HFFc6 (cell line): ENCODE results near the gene DNASE2B. TPM values are rescaled to one million over a fixed set of nuclear protein-coding genes. Genes with fewer than 3 reads are reported as not detected.

Experiments used
- DNase-seq: peaks from one replicate; pipeline ENCODE4 v3.0.0-alpha.2; 2018
- H3K27ac Mint-ChIP-seq: 2 replicates; pipeline ENCODE4 v1.8.0; 2020; ENCODE audit warnings: mild to moderate bottlenecking, mixed read lengths
- H3K27me3 Mint-ChIP-seq: 2 replicates; pipeline ENCODE4 v1.8.0; 2021; ENCODE audit warnings: mild to moderate bottlenecking, moderate library complexity, mixed read lengths; ENCODE audit not compliant: insufficient read depth
- H3K36me3 Mint-ChIP-seq: 2 replicates; pipeline ENCODE4 v1.8.0; 2021; ENCODE audit warnings: low read depth, mixed read lengths
- H3K4me1 Mint-ChIP-seq: 2 replicates; pipeline ENCODE4 v1.8.0; 2020; ENCODE audit warnings: low read depth, mixed read lengths
- H3K4me3 Mint-ChIP-seq: 2 replicates; pipeline ENCODE4 v1.8.0; 2020; ENCODE audit warnings: mild to moderate bottlenecking, moderate library complexity, mixed read lengths
- H3K9me3 Mint-ChIP-seq: 2 replicates; pipeline ENCODE4 v1.8.0; 2020; ENCODE audit warnings: mild to moderate bottlenecking, mixed read lengths
- total RNA-seq, 6 experiments: library from RNA; stranded (reverse); fragmentation: NEBNext Ultra II Directional; extraction: Animal tissue kit (Norgen Biotek cat#: 25700); gene quantifications; 2 replicates in 1 of 6; 3 replicates in 5 of 6; pipeline ENCODE4 v1.2.3, GENCODE V29; 2021
- TF ChIP-seq, protein P1 (sequence below): fragments of 200-600 bp; sonication (generic); IDR thresholded peaks from 2 replicates; pipeline ENCODE4 v1.5.0; 2021; ENCODE audit warnings: antibody characterized with exemption, mild to moderate bottlenecking

Gene DNASE2B
- total RNA-seq, 6 experiments from 2014 or later, result not detected

DNA sequence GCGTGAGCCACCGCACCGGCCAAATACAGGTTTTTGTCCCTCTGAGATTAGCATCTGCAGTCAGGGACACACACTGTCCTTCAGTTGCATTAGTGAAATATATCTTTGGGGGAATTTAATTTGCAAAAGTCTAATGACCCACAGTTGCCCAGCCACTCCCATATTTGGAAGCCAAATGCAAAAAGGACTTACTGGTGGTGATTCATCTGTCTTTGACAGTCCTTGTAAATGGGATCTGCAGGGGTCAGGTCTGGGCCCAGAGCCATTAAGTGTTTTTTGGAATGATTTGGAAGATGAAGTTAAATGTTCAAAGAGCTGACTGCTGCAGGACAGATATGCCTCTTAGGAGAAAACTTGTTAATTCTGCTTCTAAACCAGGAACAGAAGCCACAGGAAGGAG, 44.6 kb upstream of the DNASE2B start:
- DNase-seq, result peak; percentile 45
- no peak overlapping the region for H3K27ac Mint-ChIP-seq

DNA sequence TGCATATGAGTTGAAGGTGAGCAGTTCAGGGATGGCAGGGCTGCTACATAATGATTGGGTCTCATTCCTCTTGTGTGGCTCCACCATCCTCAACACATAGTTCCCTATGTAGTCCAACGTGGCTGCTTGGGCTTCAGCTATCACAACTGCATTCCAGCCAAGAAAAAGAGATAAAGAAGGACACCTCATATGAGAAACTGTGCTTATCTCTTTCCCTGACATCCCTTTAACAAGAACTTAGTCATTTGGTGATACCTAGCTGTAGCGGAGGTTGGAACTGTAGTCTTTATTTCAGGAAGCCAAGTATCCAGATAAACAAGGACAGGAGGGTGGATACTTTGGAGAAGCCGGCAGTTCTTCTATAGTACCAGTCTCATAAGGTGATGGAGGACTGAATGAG, 42.7 kb upstream of the DNASE2B start:
- DNase-seq, result no peak
- peaks cover 11% of the 10 kb centered on the region; the same call in 1 of the 2 replicates for H3K36me3 Mint-ChIP-seq
- TF ChIP-seq, protein P1, sequence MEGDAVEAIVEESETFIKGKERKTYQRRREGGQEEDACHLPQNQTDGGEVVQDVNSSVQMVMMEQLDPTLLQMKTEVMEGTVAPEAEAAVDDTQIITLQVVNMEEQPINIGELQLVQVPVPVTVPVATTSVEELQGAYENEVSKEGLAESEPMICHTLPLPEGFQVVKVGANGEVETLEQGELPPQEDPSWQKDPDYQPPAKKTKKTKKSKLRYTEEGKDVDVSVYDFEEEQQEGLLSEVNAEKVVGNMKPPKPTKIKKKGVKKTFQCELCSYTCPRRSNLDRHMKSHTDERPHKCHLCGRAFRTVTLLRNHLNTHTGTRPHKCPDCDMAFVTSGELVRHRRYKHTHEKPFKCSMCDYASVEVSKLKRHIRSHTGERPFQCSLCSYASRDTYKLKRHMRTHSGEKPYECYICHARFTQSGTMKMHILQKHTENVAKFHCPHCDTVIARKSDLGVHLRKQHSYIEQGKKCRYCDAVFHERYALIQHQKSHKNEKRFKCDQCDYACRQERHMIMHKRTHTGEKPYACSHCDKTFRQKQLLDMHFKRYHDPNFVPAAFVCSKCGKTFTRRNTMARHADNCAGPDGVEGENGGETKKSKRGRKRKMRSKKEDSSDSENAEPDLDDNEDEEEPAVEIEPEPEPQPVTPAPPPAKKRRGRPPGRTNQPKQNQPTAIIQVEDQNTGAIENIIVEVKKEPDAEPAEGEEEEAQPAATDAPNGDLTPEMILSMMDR, result no peak
- peaks cover 25% of the 10 kb centered on the region for H3K4me1 Mint-ChIP-seq
- H3K27ac Mint-ChIP-seq, result no peak overlapping the region
- no peaks in the 10 kb centered on the region for H3K27me3 Mint-ChIP-seq
- H3K4me3 Mint-ChIP-seq, result no peak overlapping the region
- no peaks in the 10 kb centered on the region for H3K9me3 Mint-ChIP-seq

More for the DNA sequence above, 44.6 kb upstream of the DNASE2B start:
- no peaks in the 10 kb centered on the region for H3K9me3 Mint-ChIP-seq
- H3K36me3 Mint-ChIP-seq, result peaks cover 11% of the 10 kb centered on the region; the same call in 1 of the 2 replicates
- peaks cover 25% of the 10 kb centered on the region for H3K4me1 Mint-ChIP-seq
- no peaks in the 10 kb centered on the region for H3K27me3 Mint-ChIP-seq
- TF ChIP-seq, protein P1, result no peak
- no peak overlapping the region for H3K4me3 Mint-ChIP-seq

DNA sequence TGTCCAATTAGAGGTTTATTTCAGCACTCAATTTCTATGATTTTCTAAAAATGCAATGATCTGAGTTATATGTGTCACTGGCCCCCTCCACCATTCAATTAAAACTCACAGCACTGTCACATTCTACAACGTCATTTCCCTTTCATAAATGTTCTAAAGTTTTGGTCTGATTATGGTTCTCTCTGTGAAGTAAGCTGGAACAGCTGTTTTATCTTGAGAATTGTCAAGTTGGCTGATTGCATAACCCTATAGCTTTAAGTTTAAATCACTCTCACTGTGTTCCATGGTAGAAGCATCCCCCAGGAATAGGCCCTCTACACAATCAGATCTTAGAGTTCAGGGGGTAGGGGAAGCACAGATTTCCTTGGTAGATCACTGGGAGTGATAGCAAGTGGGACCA, 41.4 kb upstream of the DNASE2B start:
- peaks cover 11% of the 10 kb centered on the region; the same call in 1 of the 2 replicates for H3K36me3 Mint-ChIP-seq
- no peak overlapping the region for H3K27ac Mint-ChIP-seq
- no peak for DNase-seq
- H3K27me3 Mint-ChIP-seq, result no peaks in the 10 kb centered on the region; the same call in 1 of the 2 replicates
- H3K9me3 Mint-ChIP-seq, result no peaks in the 10 kb centered on the region
- TF ChIP-seq, protein P1, result no peak
- H3K4me1 Mint-ChIP-seq, result peaks cover 31% of the 10 kb centered on the region
- no peak overlapping the region for H3K4me3 Mint-ChIP-seq

DNA sequence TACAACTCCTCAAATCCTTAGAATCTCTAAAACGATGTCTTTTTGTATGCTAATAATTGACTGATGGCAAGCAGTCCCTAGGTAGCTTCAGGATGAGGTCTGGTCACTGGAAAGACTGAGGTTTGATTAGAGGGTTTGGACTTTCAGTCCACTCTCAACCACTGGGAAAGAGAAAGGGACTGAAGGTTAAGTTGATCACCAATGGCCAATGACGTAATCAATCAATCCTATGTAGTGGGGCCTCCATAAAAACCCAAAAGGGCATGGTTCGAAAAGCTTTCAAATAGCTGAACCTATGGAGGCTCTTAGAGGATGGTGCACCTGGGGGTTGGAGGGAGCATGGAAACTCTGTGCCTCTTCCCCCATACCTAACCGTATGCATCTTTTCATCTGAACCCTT, 39.6 kb upstream of the DNASE2B start:
- Mint-ChIP-seq H3K4me1 (peaks cover 32% of the 10 kb centered on the region), H3K27ac (no peak overlapping the region), H3K27me3 (no peaks in the 10 kb centered on the region; the same call in 1 of the 2 replicates), H3K4me3 (no peak overlapping the region), H3K36me3 (peaks cover 11% of the 10 kb centered on the region; the same call in 1 of the 2 replicates), H3K9me3 (no peaks in the 10 kb centered on the region)
- TF ChIP-seq, protein P1, result no peak
- no peak for DNase-seq

DNA sequence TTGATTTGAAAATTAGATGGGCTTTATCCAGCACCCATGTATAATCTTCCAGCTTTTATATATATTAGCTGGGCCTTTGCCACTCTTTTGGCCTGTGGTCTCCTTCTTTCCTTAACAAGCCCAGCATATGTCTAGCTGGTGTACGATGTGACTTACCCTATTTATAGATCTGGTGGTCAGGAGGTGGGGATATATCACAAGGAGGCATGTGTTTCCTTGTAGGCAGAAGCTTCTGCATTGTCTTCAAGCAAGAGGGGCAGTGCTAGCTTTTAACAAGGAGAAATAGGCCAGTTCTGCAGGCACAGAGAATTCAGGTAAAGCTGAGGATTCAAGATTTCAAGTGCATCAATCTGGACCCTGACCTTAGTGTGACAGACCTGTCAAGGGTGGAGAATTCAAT, 38.0 kb upstream of the DNASE2B start:
- TF ChIP-seq, protein P1, result no peak
- no peak overlapping the region for H3K27ac Mint-ChIP-seq
- peaks cover 40% of the 10 kb centered on the region for H3K4me1 Mint-ChIP-seq
- H3K27me3 Mint-ChIP-seq, result no peaks in the 10 kb centered on the region; the same call in 1 of the 2 replicates
- no peak overlapping the region for H3K4me3 Mint-ChIP-seq
- H3K36me3 Mint-ChIP-seq, result peaks cover 11% of the 10 kb centered on the region; the same call in 1 of the 2 replicates
- no peak for DNase-seq
- no peaks in the 10 kb centered on the region for H3K9me3 Mint-ChIP-seq

DNA sequence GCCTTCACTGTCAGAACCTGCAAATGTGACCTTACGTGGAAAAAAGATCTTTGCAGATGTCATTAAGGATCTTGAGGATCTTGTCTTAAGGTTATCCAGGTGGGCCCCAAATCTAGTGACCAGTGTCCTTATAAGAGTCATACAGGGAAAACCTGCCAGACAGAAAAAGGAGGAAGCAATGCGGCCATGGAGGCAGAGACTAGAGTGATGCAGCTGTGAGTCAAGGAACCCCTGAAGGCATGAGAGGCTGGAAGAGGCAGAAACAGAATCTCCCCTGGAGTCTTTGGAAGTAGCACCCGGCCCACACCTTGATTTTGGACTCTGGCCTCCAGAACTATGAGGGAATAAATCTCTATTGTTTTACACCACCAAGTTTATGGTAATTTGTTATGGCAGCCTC, 36.5 kb upstream of the DNASE2B start:
- Mint-ChIP-seq H3K4me1 (peaks cover 55% of the 10 kb centered on the region), H3K27me3 (no peaks in the 10 kb centered on the region; the same call in 1 of the 2 replicates), H3K9me3 (no peaks in the 10 kb centered on the region), H3K36me3 (peaks cover 8% of the 10 kb centered on the region; the same call in 1 of the 2 replicates), H3K27ac (no peak overlapping the region; the same call in 1 of the 2 replicates), H3K4me3 (peak overlapping the region; percentile 4; the same call in 1 of the 2 replicates)
- no peak for DNase-seq
- TF ChIP-seq, protein P1, result no peak
